ENCODE data around the gene DDN. TPM values are rescaled to one million over a fixed set of nuclear protein-coding genes. Genes with fewer than 3 reads are reported as not detected.

The DDN gene
- total and polyA plus RNA-seq, 2 donors (not counting 1 experiment from before 2014, with no cell fraction given) = 0.10 to 0.75 TPM

DNA sequence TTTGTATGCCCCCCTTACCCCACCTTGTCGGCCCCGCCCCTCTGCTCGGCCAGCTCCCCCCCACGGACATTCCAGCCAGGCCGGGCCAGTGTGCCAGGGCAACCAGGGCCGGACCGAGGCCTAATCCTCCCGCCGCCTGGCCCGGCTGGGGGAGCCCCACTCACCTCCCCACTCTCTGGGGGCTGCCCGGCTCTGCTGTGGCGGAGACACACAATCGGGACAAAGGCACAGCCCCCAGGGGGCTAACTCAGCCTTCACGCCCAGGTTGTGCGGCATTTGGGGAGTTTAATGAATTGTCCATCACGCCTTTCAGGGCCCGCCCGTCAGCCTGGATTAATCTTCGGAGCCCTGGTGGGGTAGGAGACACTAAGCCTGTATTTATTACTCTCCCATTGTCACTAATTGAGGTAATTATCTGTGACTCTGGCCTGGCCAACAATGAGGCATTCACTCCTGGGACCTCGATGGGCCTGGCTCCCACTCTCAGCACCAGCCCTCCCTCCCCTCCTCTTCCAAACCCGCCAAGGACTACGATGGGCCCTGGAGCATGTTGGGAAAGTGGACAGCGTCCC, 12.4 kb downstream of the DDN start:
- no peak for DNase-seq
- Histone ChIP-seq H3K36me3 (replicated peaks in 1 of 2; ENCODE audit: control extremely low read depth in 1 of 2, control insufficient read depth in 1 of 2, extremely low read depth in 1 of 2, insufficient read depth in 2 of 2, low read length in 1 of 2) (no peaks in the 10 kb centered on the region), H4K20me1 (ENCODE audit: control insufficient read depth, insufficient read depth, low read length, poor library complexity, severe bottlenecking) (no peaks in the 10 kb centered on the region), H3K27me3 (replicated peaks in 1 of 4; ENCODE audit: control extremely low read depth in 1 of 4, control insufficient read depth in 3 of 4, insufficient read depth in 4 of 4, low read length in 3 of 4) (peaks cover 0 to 52% (median 20%) of the 10 kb centered on the region in 4 experiments), H3K9me3 (ENCODE audit: control extremely low read depth in 1 of 3, control insufficient read depth in 2 of 3, insufficient read depth in 1 of 3, low read length in 2 of 3) (peaks cover 0 to 1% (median 0%) of the 10 kb centered on the region in 3 donors), H3K4me3 (ENCODE audit: control extremely low read depth in 1 of 5, extremely low read depth in 1 of 5, insufficient read depth in 1 of 5, low read depth in 2 of 5, low read length in 4 of 5) (no peak overlapping the region), H2AFZ (ENCODE audit: insufficient read depth, low read depth, low read length, poor library complexity, severe bottlenecking) (no peak overlapping the region), H3K79me2 (ENCODE audit: control insufficient read depth, insufficient read depth, low read length) (no peaks in the 10 kb centered on the region), H3K9ac (ENCODE audit: low read length) (no peak overlapping the region), H3K27ac (ENCODE audit: low read length in 2 of 2) (no peak overlapping the region), H3K4me1 (ENCODE audit: control insufficient read depth in 2 of 2, insufficient read depth in 2 of 2, low read length in 2 of 2) (peaks cover 2 to 6% of the 10 kb centered on the region in 2 donors), H3K4me2 (replicated peaks; ENCODE audit: low read depth, low read length, poor library complexity, severe bottlenecking) (no peak overlapping the region)
- H3K4me3 Mint-ChIP-seq = no peak overlapping the region
- TF ChIP-seq EZH2 (IDR thresholded peaks at IDR 0.05; ENCODE audit: borderline replicate concordance, insufficient read depth, low read depth, low read length, poor library complexity, severe bottlenecking) = no peak
- TF ChIP-seq, protein P1, sequence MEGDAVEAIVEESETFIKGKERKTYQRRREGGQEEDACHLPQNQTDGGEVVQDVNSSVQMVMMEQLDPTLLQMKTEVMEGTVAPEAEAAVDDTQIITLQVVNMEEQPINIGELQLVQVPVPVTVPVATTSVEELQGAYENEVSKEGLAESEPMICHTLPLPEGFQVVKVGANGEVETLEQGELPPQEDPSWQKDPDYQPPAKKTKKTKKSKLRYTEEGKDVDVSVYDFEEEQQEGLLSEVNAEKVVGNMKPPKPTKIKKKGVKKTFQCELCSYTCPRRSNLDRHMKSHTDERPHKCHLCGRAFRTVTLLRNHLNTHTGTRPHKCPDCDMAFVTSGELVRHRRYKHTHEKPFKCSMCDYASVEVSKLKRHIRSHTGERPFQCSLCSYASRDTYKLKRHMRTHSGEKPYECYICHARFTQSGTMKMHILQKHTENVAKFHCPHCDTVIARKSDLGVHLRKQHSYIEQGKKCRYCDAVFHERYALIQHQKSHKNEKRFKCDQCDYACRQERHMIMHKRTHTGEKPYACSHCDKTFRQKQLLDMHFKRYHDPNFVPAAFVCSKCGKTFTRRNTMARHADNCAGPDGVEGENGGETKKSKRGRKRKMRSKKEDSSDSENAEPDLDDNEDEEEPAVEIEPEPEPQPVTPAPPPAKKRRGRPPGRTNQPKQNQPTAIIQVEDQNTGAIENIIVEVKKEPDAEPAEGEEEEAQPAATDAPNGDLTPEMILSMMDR (IDR thresholded peaks at IDR 0.05) = no peak
- no peak for ATAC-seq (ENCODE audit: low read depth)
- 81% methylated on average over 8 of the region's 23 CpGs for WGBS (ENCODE audit: insufficient coverage)
- intact Hi-C loops (cut with micrococcal nuclease) = no loop called here
- POLR2A ChIA-PET = no interaction called here
- CTCF ChIA-PET = interaction anchor here (1.5 to 1.8 kb wide), 3 partner anchors 37 to 64 kb away, joined by 3 to 9 read pairs (median 8); no protein-coding TSS in a partner anchor
- H3K4me1 Mint-ChIP-seq = peaks cover 13% of the 10 kb centered on the region
- H3K27ac Mint-ChIP-seq = no peak overlapping the region
- peaks cover 53% of the 10 kb centered on the region for H3K27me3 Mint-ChIP-seq
- H3K9me3 Mint-ChIP-seq (ENCODE audit: insufficient read depth) = no peaks in the 10 kb centered on the region

DNA sequence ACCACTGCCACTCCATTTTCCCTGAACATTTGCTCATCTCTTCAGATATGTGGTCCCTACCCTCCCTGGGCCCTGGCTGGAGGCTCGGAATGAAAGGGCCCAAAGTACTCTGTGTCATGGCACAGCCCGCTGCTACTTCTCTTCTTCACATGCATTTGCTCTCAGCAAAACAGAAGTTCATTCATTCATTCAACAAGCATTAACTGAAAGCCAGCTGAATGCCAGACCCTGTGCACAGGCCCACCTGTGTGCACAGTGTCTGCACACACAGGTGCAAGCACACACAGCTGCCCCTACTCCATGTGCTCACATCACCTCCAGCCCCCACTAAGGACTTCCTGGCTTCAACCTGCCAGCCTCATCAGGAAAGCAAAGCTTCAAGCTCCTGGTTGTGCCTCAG, 13.3 kb downstream of the DDN start:
- ATAC-seq (ENCODE audit: low read depth) (no peak), DNase-seq (no peak)
- Mint-ChIP-seq H3K4me3 (no peak overlapping the region), H3K9me3 (ENCODE audit: insufficient read depth) (no peaks in the 10 kb centered on the region), H3K27me3 (peaks cover 60% of the 10 kb centered on the region), H3K27ac (no peak overlapping the region), H3K4me1 (peaks cover 22% of the 10 kb centered on the region)
- Histone ChIP-seq H3K36me3 (replicated peaks in 1 of 2; ENCODE audit: control extremely low read depth in 1 of 2, control insufficient read depth in 1 of 2, extremely low read depth in 1 of 2, insufficient read depth in 2 of 2, low read length in 1 of 2) (no peaks in the 10 kb centered on the region), H3K4me1 (ENCODE audit: control insufficient read depth in 2 of 2, insufficient read depth in 2 of 2, low read length in 2 of 2) (peaks cover 11 to 15% of the 10 kb centered on the region in 2 donors), H3K4me2 (replicated peaks; ENCODE audit: low read depth, low read length, poor library complexity, severe bottlenecking) (no peak overlapping the region), H3K9ac (ENCODE audit: low read length) (no peak overlapping the region), H3K79me2 (ENCODE audit: control insufficient read depth, insufficient read depth, low read length) (no peaks in the 10 kb centered on the region), H3K27ac (ENCODE audit: low read length in 2 of 2) (no peak overlapping the region), H3K27me3 (replicated peaks in 1 of 4; ENCODE audit: control extremely low read depth in 1 of 4, control insufficient read depth in 3 of 4, insufficient read depth in 4 of 4, low read length in 3 of 4) (peaks cover 0 to 56% (median 21%) of the 10 kb centered on the region in 4 experiments), H3K9me3 (ENCODE audit: control extremely low read depth in 1 of 3, control insufficient read depth in 2 of 3, insufficient read depth in 1 of 3, low read length in 2 of 3) (peaks cover 0 to 8% (median 0%) of the 10 kb centered on the region in 3 donors), H3K4me3 (ENCODE audit: control extremely low read depth in 1 of 5, extremely low read depth in 1 of 5, insufficient read depth in 1 of 5, low read depth in 2 of 5, low read length in 4 of 5) (no peak overlapping the region), H4K20me1 (ENCODE audit: control insufficient read depth, insufficient read depth, low read length, poor library complexity, severe bottlenecking) (no peaks in the 10 kb centered on the region), H2AFZ (ENCODE audit: insufficient read depth, low read depth, low read length, poor library complexity, severe bottlenecking) (no peak overlapping the region)
- intact Hi-C loops (cut with micrococcal nuclease) = no loop called here
- CTCF ChIA-PET = interaction anchor here (0.8 kb wide), 1 partner anchor 61 kb away, joined by 3 read pairs; the partner anchor contains the start of gene FKBP11
- POLR2A ChIA-PET = no interaction called here
- WGBS (ENCODE audit: insufficient coverage) = 87% methylated on average over 2 of the region's 2 CpGs
- no peak for TF ChIP-seq EZH2 (IDR thresholded peaks at IDR 0.05; ENCODE audit: borderline replicate concordance, insufficient read depth, low read depth, low read length, poor library complexity, severe bottlenecking)
- TF ChIP-seq, protein P1 (IDR thresholded peaks at IDR 0.05) = no peak

Data from B cell (primary cell).